Mesodermal cell (in vitro differentiated cells): ENCODE measurements around the gene ITPR1.

Experiments used
- H3K27ac ChIP-seq: 2 replicates; pipeline ENCODE4 v1.7.0; 2013; ENCODE audit warnings: mild to moderate bottlenecking, low read depth, low read length, moderate library complexity; ENCODE audit not compliant: severe bottlenecking
- H3K36me3 ChIP-seq: 2 replicates; pipeline ENCODE4 v1.7.1; 2013; ENCODE audit warnings: mild to moderate bottlenecking, low read length, moderate library complexity; ENCODE audit not compliant: control insufficient read depth, insufficient read depth
- H3K4me1 ChIP-seq: one replicate; pipeline ENCODE4 v1.7.1; 2013; ENCODE audit warnings: mild to moderate bottlenecking, low read length; ENCODE audit not compliant: insufficient read depth, control insufficient read depth, poor library complexity, severe bottlenecking
- H3K4me3 ChIP-seq: 2 replicates; pipeline ENCODE4 v1.7.0; 2013; ENCODE audit warnings: low read length, control low read depth, mild to moderate bottlenecking; ENCODE audit not compliant: insufficient read depth, poor library complexity, severe bottlenecking; ENCODE audit errors: extremely low read depth
- H3K9me3 ChIP-seq: 2 replicates; pipeline ENCODE4 v1.7.1; 2013; ENCODE audit warnings: mild to moderate bottlenecking, low read length, moderate library complexity; ENCODE audit not compliant: control insufficient read depth
- WGBS, 2 experiments: methylation state at CpG; one replicate each; pipeline ENCODE4 v1.1.5; 2013; ENCODE audit warnings: missing lambda C conversion rate in 2 of 2; ENCODE audit not compliant: insufficient coverage in 2 of 2; 5-methylcytosine and 5-hydroxymethylcytosine counted together

Gene ITPR1

DNA sequence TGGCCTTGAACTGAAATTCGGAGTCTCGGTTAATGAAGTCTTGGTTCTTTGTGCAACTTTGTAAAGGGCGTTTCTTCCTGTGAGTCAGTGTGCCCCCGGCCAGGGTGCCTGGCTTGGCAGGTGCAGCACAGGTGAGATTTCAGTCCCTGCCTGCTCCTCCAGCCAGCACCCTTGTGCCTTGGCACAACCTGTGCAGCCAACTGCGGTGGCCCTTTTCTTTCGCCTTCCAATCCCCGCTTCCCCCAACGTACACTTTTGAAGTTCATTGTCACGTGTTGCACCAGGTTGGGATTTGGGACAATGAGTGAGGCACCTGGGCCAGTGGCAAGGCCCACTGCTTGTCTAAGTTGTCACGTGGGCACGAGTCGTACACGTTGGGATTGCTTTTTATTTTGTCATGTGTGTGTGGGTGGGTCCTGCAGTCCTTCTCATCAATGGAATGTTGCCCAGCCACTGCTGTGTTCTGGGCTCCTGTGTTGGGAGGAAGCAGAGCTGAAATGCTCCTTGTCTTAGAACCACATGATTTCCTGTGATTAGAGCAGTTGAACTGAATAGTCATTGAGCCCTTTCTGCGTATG lies 243.2 kb downstream of the ITPR1 start:
- Histone ChIP-seq H3K4me1 (peaks cover 15% of the 10 kb centered on the region), H3K27ac (no peak overlapping the region), H3K36me3 (no peaks in the 10 kb centered on the region), H3K9me3 (no peaks in the 10 kb centered on the region), H3K4me3 (no peak overlapping the region)
- 91 to 97% methylated on average over 8 to 14 of the region's 14 CpGs for WGBS, 2 experiments

DNA sequence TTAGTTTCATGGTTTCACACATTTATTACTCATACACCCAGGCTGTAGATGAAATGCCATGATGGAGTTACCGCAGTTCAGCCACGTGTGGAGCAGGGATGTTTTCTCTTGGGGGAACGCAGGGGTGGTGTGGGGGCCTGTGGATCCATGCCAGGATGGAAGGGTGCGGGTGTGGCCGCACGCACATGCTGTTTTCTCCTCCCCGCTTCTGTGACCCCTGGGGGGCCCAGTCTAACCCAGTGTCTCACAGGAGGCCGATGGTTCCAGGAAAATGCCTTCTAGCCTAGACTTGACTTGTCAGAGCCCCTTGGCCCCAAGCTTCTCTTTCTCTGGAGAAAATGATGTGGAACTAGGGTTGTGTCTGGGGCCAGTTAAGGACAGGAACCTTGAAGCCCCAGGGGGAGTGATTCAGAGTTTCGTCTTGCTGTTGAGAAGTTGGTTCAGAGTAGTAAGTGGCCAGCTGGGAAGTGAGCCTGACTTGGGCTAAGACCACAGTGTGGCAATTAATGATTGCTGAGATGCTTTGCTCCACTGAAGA lies 245.7 kb downstream of the ITPR1 start:
- whole genome bisulfite sequencing, 2 experiments, result 77 to 95% methylated on average over 4 to 7 of the region's 9 CpGs
- Histone ChIP-seq H3K4me3 (no peak overlapping the region), H3K36me3 (no peaks in the 10 kb centered on the region), H3K9me3 (no peaks in the 10 kb centered on the region), H3K4me1 (peaks cover 17% of the 10 kb centered on the region), H3K27ac (no peak overlapping the region)

DNA sequence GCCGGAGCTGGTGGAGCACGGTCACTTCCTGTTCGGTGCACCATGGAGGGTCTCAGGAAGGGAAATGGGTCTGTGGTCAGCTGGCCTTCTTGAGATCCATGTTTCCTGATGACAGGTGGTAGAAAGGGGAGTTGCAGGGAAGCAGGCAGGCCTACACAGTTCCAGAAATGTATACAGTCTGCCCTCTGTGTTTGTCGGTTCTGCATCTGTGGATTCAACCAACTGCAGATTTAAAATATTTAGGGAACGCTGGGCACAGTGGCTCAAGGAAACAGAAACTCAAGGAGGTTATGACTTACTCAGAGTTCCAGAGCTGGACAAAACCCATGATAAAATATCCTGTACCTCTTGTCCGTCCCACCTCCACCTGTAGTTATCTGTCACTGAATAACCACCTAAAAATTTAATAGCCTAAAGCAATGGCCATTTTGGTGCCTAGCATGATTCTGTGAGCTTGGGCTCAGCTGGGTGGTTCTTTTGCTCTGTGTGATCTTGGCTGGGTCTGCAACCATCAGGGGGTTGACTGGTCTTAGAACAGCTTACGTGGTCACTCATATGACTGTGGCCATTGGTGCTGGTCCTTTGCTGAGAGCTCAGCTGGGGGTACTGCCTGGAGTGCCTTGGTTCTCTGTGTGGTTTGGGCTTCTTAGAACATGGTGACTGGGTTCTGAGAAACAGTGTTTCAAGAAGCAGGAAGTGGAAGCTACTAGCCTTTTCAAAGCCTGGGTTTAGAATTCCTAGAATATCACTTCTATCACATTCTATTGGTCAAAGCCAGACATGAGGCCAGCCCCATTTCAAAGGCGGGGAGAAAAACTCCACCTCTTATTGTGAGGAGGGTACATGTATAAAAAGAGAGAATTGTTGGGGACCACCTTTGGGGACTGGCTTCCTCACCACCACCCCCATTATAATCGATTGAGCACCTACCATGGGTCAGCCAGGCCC lies 246.4 kb downstream of the ITPR1 start:
- Histone ChIP-seq H3K4me3 (no peak overlapping the region), H3K36me3 (no peaks in the 10 kb centered on the region), H3K4me1 (peaks cover 17% of the 10 kb centered on the region), H3K9me3 (no peaks in the 10 kb centered on the region), H3K27ac (no peak overlapping the region)
- 74 to 77% methylated on average over 5 to 6 of the region's 9 CpGs for WGBS, 2 experiments

DNA sequence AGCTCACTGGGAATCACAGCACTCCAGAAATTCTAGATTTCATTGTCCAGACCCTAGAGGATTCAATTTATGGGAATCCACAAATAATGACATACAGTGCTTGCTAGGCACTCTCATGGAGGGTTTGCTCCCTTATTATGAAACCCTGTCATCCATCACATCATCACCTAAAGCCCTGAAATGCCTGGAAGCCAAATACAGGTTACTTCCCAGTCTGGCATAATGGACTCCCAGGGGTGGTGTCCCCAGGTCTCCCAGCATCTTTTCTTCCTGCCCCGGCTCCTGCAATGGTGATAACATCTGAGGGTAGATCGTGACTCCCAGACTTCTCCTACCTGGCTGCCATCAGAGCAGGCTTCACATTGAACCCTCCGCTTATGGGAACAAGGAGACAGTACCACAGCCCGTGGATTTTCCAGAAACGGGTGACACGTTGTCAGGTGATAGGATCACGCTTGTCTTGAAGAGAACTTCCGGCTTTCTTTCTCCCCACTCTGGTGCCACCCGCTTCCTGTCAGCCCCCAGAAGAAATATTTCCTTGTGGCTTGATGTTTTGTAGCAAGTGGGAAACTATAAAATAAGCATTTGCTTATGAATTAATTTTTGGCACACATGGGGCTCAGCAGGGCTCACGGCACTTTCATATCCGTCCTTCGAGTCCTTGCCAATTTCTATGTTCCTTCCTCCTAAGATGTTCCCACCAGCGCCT lies 247.4 kb downstream of the ITPR1 start:
- H3K4me1 ChIP-seq, result peaks cover 18% of the 10 kb centered on the region
- no peak overlapping the region for H3K27ac ChIP-seq
- WGBS, 2 experiments, result 50 to 84% methylated on average over 2 to 9 of the region's 13 CpGs
- no peaks in the 10 kb centered on the region for H3K36me3 ChIP-seq
- H3K9me3 ChIP-seq, result no peaks in the 10 kb centered on the region
- no peak overlapping the region for H3K4me3 ChIP-seq

DNA sequence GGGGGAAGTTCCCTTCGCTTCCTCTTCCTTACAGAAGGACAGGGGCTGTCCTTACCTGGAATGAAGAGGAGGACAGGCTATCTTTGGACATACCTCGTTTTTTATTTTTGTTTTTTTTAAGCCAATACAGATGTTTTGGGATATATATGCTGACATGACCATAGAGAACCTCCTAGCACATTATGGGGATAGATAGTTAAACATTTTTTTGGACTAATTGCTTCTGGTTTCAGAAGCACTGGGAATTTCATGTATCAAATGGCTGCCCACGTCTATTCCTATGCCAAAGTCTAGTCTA lies 247.9 kb downstream of the ITPR1 start:
- no peak overlapping the region for H3K27ac ChIP-seq
- H3K4me3 ChIP-seq, result no peak overlapping the region
- WGBS, 2 experiments, result 67 to 86% methylated on average over 1 of the region's 3 CpGs
- H3K36me3 ChIP-seq, result no peaks in the 10 kb centered on the region
- H3K9me3 ChIP-seq, result no peaks in the 10 kb centered on the region
- peaks cover 18% of the 10 kb centered on the region for H3K4me1 ChIP-seq

DNA sequence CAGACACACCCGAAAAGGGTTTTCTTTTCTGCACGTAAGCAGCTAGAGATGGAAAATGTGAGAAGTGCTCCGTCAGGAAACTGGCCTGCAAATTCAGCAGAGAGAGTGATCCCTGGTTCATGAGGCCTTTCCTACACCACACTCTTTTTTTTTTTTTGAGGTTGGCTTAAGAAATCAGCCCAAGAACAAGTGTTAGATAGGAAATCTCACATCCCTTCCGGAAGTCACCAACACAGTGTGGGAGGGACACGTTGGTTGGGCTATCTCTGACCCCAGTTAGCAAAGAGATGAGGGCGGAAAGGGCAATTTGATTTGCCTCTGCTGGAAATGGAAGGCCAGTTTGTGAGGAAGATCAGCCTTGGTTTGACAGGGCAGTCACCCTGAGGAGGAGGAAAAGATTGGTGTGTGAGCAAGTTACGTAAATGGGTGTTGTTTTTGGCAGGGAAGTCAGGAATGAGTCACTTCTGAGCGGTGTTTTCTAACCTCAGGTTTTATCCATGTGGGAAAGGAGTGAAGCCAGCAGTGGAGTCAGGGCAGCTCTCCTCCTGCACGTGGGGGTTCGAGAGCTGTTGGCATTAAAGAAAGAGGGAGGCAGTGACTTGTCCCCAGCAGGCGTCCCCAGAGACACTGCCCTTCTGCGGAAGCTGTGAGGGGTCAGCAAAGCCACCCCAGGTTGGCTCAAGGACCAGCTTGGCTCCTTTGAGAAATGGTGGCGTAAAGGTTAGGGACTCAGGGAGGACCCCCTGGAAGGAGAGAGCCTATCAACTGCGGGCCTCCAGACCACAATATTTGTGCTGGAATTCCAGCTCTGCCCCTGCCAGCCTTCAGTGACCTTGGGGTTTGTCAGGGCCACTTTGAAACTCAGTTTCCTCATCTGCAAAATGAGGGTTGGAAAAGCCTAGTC lies 248.5 kb downstream of the ITPR1 start:
- 72 to 83% methylated on average over 12 of the region's 14 CpGs for WGBS, 2 experiments
- no peaks in the 10 kb centered on the region for H3K36me3 ChIP-seq
- no peak overlapping the region for H3K4me3 ChIP-seq
- peak overlapping the region; percentile 54 for H3K27ac ChIP-seq
- no peaks in the 10 kb centered on the region for H3K9me3 ChIP-seq
- H3K4me1 ChIP-seq, result peaks cover 14% of the 10 kb centered on the region

DNA sequence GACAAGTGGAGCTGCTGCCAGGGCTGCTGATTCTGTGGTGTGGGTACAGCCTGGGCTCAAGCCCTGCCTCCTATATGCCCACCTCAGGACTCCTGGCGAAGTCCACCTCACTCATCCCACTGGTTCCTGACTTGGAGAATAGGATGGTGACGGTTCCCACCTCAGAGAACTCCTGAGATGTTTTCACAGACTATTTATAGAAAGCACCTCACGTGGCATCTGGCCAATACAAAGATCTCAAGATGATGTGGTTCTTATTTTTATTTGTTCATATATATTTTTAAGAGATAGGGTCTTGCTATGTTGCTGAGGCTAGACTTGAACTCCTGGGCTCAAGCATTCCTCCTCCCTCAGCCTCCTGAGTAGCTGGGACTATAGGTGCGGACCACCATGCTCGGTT lies 249.2 kb downstream of the ITPR1 start:
- WGBS, 2 experiments, result 86% methylated on average over 1 of the region's 5 CpGs; no CpG with 5 or more reads in 1 of the 2 experiments
- no peak overlapping the region for H3K27ac ChIP-seq

DNA sequence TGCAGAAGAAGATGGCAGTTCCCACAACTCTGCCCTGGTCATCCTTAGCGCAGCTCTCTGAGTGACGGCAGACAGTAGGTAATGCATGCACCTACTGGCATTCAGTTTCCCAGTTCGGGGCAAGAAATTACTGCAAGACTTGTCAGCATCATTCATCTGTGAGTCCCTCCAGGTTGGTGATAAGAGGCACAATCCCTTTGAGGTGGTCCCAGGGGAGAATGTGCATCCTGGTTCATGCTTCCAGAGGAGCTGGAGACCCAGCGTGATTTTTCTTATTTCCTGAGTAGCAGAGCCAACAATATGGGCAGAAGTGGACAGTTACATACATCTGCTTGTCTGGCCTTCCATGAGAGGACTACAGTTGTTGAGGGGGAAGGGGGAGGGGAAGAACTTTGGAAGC lies 250.2 kb downstream of the ITPR1 start:
- Histone ChIP-seq H3K4me1 (peaks cover 14% of the 10 kb centered on the region), H3K9me3 (no peaks in the 10 kb centered on the region), H3K4me3 (no peak overlapping the region), H3K27ac (no peak overlapping the region), H3K36me3 (no peaks in the 10 kb centered on the region)
- WGBS, 2 experiments, result 93 to 100% methylated on average over 4 of the region's 4 CpGs

More for the DNA sequence above, 249.2 kb downstream of the ITPR1 start:
- Histone ChIP-seq H3K9me3 (no peaks in the 10 kb centered on the region), H3K4me1 (peaks cover 14% of the 10 kb centered on the region), H3K4me3 (no peak overlapping the region), H3K36me3 (no peaks in the 10 kb centered on the region)

DNA sequence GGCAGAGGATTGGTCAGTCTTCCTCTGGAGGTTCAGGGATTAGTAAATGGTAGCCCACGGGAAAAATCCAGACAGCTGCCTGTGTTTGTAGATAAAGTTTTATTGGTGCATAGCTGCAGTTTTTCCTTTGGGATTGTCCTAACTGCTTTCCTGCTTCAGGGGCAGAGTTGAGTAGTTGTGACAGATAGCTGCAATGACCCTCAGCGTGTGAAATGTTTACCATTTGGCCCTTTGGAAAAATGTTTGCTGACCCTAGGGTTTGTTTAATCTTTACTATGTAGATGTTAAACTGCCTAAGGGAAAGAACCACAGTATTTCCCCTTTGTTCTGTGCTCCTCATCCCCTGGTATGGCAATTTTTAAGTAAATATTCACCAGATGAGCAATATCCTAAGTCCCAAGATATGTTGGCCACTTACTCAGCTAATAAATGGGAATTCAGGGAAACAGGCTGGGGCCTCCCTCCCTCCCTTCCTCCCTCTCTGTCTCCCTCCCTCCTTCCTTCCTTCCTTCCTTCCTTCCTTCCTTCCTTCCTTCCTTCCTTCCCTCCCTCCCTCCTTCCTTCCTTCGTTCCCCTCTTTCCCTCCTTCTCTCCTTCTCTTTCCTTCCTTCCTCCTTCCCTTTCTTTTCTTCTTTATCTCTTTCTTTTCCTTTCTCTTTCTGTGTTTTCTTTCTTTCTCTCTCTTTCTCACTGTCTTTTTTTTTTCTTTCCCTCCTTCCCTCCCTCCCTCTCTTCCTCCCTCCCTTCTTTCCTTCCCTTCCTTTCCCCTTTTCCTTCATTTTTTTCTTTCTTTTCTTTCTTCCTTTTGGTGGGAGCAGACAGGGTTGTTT lies 251.5 kb downstream of the ITPR1 start:
- Histone ChIP-seq H3K36me3 (no peaks in the 10 kb centered on the region), H3K4me3 (no peak overlapping the region), H3K9me3 (no peaks in the 10 kb centered on the region), H3K27ac (peak overlapping the region; percentile 64), H3K4me1 (peaks cover 14% of the 10 kb centered on the region)
- 68 to 88% methylated on average over 2 to 3 of the region's 3 CpGs for WGBS, 2 experiments
